Right renal pelvis (tissue), 4 donors: Measurements from ENCODE around the gene METTL6. TPM values are rescaled to one million over a fixed set of nuclear protein-coding genes. Genes with fewer than 3 reads are reported as not detected.
"Not testable (repeated sequence)": the region's sequence is repeated elsewhere in the genome, so short reads cannot be mapped to it uniquely, and the experiment has no call there.

Experiments used
- DNase-seq, 4 donors: peaks; one replicate each; pipeline ENCODE4 v3.0.0-alpha.2; 2013; ENCODE audit warnings: low read depth in 4 of 4, low spot score in 3 of 4, missing footprints in 1 of 4
- polyA plus RNA-seq, 4 donors: library from polyadenylated mRNA; unstranded; fragments of 120-200 nt; gene quantifications; one replicate each; pipeline ENCODE4 v1.2.1, GENCODE V29; 2013; ENCODE audit not compliant: insufficient read length in 4 of 4

Gene METTL6
- polyA plus RNA-seq, 4 donors, result 25.8 to 28.8 (median 27.8) TPM

DNA sequence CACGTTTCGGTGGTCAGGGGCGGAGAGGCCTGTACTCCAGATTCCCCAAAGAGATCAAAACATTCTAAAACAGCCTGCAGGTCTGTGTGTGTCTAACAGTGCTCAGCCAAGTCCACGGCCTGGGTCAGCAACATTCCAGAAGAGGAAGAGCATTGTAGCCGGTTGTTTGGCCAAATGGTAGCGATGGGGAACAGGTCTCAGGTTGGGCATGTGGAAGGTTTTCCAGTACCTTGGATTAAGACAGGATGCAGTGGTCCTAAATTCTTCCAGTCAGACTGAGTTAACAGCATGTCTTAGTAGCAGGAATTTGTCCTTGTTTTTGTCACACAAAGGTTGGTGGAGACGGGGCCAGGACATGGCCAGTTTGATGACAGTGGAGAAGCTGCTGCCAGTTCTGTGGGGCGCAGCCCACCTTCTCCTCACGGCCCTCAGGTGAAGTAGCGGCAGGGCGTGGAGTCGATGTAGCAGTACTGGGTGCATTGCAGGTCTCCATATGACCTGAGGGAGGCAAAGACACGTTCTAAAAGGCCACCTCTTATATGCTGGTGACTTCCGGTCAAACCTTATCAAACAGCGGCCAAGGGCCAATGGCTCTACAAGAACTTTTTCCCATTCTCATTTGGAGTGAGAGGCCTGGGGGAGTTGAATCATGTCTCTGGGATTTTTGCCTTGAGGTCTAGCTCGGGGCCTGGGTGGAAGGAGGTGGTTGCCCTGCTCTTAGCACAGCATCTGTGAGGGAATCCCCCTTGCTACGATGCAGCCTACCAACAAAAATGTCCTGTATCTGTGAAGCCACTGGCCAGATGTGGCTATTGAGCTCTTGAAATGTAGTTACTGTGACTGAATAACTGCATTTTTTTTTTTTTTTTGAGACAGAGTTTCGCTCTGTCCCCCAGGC lies 24.1 kb upstream of the METTL6 start:
- no peak for DNase-seq

DNA sequence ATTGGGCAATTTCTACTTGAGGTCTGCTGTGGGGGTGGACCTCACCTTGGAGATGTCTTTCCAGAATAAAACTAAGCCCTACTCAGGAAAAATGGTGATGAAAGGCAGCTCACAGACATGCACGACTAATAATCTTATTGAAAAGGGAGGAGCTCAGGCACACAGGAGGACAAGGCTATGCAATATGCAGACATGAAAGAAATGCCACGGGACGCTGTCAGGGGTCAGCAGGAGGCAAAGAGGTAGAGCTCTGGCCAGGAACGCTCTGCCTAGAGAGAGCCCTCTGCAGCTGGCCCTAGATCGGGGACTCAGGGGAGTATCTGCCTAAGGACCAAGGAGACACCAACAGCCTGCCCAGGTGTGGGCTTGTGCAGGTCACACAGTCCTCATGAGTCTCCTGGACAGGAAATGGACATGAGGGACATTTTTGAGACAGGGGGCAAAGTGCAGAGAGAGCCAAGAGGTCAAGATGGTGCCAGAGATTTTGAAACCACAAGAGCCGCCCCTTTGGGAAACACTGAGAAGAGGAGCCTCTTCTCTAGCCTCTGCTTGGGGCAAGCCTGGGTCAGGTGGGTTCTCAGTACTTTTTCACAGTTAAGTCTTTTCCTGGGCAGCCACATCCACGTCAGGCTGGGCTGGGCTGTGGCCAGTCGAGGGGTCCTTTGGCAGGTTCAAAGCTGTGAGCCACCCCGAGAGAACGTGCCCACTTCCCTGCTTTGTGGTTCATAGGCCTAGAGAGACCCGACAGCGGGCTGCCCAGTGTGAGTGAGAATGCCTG lies 23.3 kb upstream of the METTL6 start:
- DNase-seq, result no peak

DNA sequence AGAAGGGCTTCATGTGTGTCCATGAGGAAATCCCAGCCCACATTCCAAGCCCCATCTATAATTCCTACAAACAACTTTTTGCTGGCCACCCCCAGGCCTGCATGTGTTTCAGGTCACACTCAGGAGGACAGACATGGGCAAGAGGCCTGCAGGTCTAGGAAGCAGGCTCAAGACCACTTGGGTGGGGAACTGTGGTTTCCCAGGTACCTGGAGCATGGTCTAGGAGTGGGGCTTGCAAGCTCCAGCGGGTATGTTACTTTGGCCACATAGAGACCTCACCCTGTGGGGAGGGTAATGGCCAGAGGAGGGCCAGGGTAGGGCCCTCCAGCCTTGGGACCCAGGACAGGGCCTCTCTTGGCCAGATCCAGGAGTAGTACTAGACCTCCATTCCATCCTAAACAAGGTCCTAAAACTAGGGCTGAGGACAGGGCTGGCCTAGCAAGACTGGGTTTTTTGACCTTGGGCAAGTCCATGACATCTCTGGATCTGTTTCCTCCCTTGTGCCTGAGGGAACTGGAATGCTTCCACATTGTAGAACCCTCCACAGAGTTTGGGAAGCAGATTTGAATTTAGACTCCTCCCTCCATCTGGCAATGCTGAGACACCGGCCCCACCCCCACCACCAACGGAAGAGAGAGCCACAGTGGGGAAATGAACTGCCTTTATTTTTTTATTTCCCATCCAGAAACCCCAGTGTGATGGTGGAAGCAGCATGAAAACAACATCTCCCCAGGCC lies 22.3 kb upstream of the METTL6 start:
- DNase-seq, result no peak

DNA sequence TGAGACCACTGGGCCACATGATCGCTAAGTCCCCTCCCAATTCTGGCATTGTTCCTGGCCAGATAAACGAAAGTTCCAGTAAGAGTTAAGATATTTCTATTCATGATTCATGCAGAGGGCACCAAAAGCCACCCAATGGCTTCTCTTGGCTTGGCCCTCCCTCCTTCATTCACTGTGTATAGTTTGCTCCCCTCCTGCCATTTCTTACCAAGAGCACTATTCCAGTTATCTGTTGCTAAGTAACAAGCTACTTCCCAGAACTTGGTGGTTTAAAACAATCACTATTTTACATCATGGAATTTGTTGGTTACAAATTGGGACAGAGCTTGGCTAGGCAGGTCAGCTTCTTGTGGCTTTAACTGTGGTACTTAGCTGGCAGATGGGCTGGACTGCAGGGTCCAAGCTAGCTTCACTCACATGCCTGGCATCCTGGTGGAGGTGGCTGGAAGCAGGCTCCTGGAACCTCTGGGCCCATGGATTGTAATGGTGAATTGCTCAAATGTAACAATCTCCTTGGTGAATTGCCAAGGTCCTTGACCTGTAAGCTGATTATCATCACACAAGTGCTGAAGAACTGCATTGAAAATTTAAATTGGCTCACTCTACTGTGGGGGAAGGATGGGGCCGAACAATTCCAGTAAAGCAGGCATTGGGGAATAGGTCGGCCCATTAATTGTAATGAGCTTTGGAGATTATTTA lies 16.6 kb upstream of the METTL6 start:
- no peak for DNase-seq

DNA sequence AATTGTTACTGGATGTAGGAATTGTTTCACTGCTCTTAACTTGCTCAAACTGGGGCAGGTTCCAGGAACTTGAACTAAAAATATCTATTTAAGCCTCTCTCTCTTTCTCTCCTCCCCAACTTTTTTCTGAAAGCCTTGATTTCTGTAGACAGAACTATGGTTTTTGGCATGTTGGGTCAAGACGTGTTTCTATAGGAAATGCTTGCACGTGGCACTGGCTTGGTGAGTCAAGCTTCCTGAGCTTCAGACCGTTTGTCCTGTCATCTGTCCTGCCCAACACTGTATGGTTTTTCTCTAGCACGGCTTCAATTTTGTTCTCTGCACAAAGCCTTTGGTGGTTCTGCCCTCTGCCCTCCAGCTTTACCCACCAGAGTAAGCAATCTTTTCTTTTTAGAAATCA lies 13.5 kb upstream of the METTL6 start:
- DNase-seq, result no peak

GRCh38 chr3:15439476-15439875 lies 12.1 kb upstream of the METTL6 start:
- no peak for DNase-seq

DNA sequence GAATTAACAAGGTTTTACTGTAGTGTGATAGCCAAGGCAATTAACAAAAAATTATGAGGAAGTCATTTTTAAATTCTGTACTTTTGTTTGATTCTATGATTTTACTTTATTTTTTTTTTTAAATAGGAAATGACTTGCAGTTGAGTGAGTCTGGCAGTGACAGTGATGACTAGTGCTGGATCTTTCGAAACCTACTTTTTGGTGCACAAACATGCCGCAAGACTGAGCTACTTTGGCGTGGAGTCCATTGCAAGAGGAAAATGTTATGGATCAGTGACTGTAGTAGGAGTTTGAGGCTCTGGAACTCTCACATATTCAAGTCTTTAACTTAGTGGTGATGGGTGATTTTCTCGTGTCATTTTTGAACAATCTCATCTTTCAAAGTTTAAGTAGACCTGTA lies 11.6 kb upstream of the METTL6 start:
- no peak for DNase-seq

DNA sequence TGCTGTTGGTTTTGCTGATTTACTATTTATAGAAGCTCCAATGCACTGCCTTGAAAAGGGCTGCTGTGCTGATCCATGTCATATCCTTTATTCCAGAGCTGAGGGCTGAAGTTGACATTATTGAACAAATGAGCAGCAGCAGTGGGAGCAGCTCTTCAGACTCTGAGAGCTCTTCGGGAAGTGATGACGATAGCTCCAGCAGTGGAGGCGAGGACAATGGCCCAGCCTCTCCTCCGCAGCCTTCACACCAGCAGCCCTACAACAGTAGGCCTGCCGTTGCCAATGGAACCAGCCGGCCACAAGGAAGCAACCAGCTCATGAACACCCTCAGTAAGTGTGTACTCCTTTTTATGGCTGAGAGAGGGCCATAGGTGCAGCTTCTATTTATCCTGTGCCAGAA lies 8.9 kb upstream of the METTL6 start:
- no peak for DNase-seq

GRCh38 chr3:15434756-15435155 lies 7.4 kb upstream of the METTL6 start:
- no peak for DNase-seq

DNA sequence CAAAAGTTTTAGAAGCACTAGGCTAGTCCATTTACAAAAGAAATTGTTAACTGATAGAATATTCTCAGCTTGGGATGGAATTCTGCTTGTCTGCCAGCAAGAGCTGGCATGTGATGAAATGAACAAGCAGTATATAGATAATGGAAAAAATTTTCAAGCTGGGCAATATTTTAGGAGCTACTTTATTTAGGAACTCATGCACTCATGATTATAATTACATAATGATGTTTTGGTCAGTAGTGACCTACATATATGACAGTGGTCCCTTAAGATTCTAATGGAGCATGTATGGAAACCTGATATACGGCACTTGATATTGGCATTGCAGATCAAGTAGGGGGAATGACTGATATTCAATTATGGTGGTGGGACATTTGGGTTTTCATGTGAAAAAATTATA lies 6.2 kb upstream of the METTL6 start:
- no peak for DNase-seq

DNA sequence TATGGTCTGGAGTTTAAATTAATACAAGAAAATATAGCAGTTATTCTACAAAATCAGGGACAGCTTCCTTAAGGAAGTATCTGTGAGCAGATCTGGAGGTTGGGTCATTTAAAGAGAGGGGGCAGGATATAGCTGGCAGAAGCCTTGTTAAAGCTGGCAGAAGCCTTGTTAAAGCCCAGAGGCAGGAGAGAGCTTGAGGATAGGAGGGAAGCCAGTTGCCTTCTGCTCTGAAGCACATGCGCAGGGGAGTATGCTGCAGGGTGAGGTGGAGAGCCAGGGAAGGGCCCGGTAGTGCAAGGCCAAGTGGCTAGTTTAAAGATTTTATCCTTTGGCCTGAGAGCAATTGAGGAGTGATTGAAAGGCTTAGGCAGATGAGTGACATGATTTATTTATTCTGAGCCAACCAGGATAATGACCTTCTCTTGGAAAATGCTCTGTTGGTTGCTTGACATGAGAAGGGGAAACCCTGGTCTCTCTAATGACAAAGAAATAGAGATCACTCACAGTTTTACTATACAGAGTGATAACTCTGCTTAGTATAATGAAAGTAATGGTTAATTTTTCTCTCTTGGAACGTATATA lies 4.0 kb upstream of the METTL6 start:
- no peak for DNase-seq

GRCh38 chr3:15430624-15431023 lies 3.3 kb upstream of the METTL6 start:
- no peak for DNase-seq

DNA sequence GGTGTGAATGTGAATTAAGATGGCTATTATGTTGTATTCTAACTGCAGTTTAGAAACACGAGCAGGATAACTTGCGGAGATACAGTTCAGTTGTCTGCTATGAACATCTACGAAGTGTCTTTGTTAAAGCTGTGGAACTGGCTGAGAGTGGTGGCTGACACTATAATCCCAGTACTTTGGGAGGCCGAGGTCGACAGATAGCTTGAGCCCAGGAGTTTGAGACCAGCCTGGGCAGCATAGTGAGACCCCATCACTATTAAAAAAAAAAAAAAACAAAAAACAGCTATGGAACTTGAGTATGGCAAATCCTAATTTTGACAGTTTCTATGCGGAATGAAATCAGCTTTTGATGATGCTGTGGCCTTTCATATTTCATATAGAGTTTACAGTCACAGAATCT lies 1.7 kb upstream of the METTL6 start:
- DNase-seq, result no peak

DNA sequence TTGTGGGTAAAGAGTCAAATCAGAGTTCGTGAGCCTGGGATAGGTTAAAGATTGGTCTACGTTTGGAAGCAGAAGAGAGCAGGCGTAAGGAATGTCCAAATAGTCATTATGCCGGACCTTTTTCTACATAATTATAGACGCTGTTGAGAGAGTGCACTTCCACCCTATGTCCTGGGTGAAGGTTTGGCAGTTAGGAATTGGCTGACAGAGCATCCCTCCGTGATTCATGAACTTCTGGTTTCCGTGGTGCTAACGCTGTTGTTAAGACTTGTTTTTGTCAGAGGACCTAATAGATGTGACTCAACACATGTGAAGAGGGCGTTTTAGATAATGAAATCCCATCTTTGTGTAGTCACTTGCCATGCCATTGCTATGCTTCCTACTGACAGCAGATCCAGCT lies 1.2 kb upstream of the METTL6 start:
- no peak for DNase-seq

GRCh38 chr3:15427981-15428380 lies 637 bp upstream of the METTL6 start:
- no peak for DNase-seq

DNA sequence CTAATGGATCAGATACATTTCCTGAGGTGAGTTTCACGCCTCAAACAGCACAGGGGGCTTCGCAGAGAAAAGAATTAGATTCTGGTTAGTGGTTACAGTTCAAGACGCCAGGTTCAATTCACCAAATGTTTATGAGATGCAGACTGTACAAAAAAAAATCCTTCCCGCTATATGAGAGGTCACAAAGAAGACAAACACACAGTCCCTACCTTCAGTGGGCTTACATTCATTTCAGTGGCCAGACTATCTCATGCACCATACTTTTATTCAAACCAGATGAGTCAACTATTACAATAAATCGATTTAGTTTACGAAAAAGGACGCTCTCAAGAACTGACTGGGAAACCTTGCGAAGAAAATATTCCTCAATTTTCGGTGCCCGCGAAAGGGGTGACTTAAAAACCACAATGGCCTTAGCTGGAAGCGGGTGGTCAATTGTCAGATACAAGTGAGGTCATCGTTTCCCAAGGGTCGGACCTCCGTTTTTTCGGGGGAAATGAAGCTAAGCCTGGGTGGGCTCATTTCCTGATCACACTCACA lies 695 bp downstream of the METTL6 start:
- no peak for DNase-seq

DNA sequence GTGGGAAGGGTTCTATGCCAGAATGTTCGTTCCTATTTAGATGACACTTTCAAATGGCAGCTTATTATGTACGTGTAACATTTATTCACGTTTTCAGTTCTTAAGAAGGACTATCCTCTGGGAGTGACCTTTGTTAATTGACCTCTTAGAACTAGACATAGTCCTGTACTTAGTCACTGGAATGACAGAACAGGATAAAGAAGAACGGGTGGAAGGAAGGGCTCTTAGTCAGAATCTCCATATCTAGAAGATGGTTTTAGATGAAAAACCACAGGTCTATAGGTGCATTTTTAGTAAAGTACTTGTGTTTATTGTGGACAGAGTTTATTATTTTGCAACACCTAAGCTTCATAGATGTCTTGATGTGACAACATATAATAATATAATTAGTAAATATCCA lies 6.5 kb downstream of the METTL6 start:
- no peak for DNase-seq

GRCh38 chr3:15410966-15411365 lies 16.4 kb downstream of the METTL6 start:
- not testable (repeated sequence) for DNase-seq

- no peak for DNase-seq
Measured at GRCh38 chr3:15409774-15410173, 17.6 kb downstream of the METTL6 start.

DNA sequence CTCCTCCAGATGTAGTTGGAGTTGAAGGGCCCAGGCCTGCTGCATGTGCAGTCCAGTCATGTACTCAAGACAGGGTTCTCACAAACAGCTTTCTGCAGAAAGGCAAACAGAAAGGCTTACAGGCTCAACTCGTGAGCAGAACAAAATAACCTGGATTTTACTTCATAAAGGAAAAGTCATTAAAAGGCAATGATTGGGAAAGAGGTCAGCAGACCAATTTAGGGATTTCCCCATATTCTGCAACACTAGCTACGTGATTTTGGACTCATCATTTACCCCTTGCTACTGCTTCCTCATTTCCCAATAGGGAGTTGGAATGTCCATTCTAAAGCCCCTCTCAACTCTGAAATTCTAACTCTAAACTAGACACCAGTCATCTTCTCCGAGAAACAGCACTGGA lies 18.1 kb downstream of the METTL6 start:
- DNase-seq, result no peak
